Breast epithelium (tissue), 4 donors: ENCODE results near the gene BRD2. TPM values are rescaled to one million over a fixed set of nuclear protein-coding genes. Genes with fewer than 3 reads are reported as not detected.
A peak's percentile ranks its signal among the peaks of the same experiment; 100 is the strongest.

Experiments
- DNase-seq, 2 donors: peaks; one replicate each; pipeline ENCODE4 v3.0.0-alpha.2; 2019; ENCODE audit warnings: low spot score in 2 of 2
- H3K27ac ChIP-seq, 2 donors: fragments of 200-600 bp; sonication (generic) in 1 of 2; one replicate each; pipeline ENCODE4 v1.5.1; 2016 to 2019; ENCODE audit warnings: mild to moderate bottlenecking in 1 of 2
- H3K27me3 ChIP-seq, 2 donors: fragments of 200-600 bp; sonication (generic) in 1 of 2; one replicate each; pipeline versions ENCODE4 v1.5.1 to v1.6.0; 2017 to 2019; ENCODE audit warnings: control low read depth in 1 of 2, mild to moderate bottlenecking in 1 of 2
- H3K36me3 ChIP-seq: fragments of 200-600 bp; one replicate; pipeline ENCODE4 v1.5.1; 2019
- H3K4me1 ChIP-seq, 2 donors: fragments of 200-600 bp; sonication (generic); one replicate each; pipeline ENCODE4 v1.5.1; 2016 to 2019; ENCODE audit warnings: control low read depth in 1 of 2
- H3K4me3 ChIP-seq, 3 donors: fragments of 200-600 bp; sonication (generic); 1 replicate in 2 of 3; 2 replicates in 1 of 3; pipeline ENCODE4 v1.5.1; 2016 to 2019; ENCODE audit warnings: mild to moderate bottlenecking in 3 of 3, moderate library complexity in 2 of 3
- H3K9me3 ChIP-seq, 2 donors: fragments of 200-600 bp; sonication (generic) in 1 of 2; one replicate each; pipeline ENCODE4 v1.5.1; 2016 to 2019; ENCODE audit warnings: control low read depth in 1 of 2
- POLR2A ChIP-seq: fragments of 450-650 bp; IDR thresholded peaks from one replicate; pipeline ENCODE4 v1.6.1; 2016; ENCODE audit warnings: antibody characterized with exemption, mild to moderate bottlenecking, moderate library complexity
- POLR2AphosphoS5 ChIP-seq, 3 donors: sonication (generic); formaldehyde crosslinking; IDR thresholded peaks; one replicate each; pipeline ENCODE4 v1.6.1; 2017; ENCODE audit warnings: antibody characterized with exemption in 3 of 3
- intact Hi-C: fragments of 100-400 bp; cut with DNase I; formaldehyde crosslinking; loops from one replicate; pipeline ENCODE4 v1.15.1; 2023; ENCODE audit warnings: low total_unique reads
- total RNA-seq, 3 donors: library from RNA; depleted of rRNA; stranded (reverse); fragments of >200 nt; gene quantifications; one replicate each; pipeline ENCODE4 v1.1.0, GENCODE V29; 2016
- TF ChIP-seq, protein P1 (sequence below), 3 donors: fragments of 450-650 bp; IDR thresholded peaks; one replicate each; pipeline ENCODE4 v1.5.1; 2016 to 2017; ENCODE audit warnings: antibody characterized with exemption in 3 of 3, mild to moderate bottlenecking in 3 of 3, moderate library complexity in 3 of 3

BRD2 gene
- total RNA-seq, 3 donors from 2014 or later = 111 to 159 (median 122) TPM

DNA sequence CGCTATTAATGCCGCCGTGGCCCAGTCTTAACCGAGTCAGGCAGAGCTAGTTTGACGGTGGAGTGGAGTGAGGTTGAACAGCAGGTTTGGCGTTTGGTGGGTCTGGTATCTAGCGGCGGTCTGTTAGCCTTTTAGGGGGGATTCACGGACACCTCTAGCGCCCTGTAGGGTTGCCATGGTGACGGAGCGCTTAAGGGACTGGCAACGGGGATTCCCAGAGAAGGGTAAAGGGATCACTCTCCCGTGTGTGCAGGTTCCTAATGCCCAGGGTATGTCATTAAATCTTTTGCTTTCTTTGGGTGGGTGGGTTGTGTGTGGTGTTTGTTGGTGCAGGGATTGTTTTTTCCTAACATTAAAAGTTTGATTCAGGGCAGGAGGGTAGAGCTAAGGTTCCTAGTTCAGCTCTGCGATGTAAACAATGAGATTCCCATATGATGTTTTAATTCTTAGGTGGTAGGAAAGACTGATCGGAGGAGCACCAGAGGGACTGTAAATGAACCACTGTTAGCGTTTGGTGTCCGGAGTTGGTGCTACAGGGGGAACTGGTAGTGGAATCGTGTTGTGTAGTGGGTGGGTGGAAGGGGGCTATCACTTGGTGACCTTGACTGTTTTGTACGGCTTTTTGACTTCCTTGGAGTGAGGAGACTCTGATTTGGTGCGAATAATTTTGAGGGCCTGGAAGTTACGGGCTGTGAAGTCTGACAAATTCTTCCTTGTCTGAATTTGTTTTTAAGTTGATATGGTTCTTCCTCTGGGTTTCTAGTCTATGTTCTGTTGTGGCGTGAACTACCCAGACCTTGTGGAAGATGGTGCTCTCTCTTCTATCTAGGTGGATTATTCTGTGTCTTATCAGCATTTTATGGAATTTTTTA lies 5.0 kb downstream of the BRD2 start:
- H3K27ac ChIP-seq = peak overlapping the region; percentile 96 to 100
- H3K4me3 ChIP-seq = peak overlapping the region; percentile 84 to 91 (median 85)
- intact Hi-C loops = no loop called here
- no peak for DNase-seq
- no peaks in the 10 kb centered on the region for H3K27me3 ChIP-seq
- peaks cover 5 to 17% of the 10 kb centered on the region in 2 donors for H3K4me1 ChIP-seq
- TF ChIP-seq, protein P1, sequence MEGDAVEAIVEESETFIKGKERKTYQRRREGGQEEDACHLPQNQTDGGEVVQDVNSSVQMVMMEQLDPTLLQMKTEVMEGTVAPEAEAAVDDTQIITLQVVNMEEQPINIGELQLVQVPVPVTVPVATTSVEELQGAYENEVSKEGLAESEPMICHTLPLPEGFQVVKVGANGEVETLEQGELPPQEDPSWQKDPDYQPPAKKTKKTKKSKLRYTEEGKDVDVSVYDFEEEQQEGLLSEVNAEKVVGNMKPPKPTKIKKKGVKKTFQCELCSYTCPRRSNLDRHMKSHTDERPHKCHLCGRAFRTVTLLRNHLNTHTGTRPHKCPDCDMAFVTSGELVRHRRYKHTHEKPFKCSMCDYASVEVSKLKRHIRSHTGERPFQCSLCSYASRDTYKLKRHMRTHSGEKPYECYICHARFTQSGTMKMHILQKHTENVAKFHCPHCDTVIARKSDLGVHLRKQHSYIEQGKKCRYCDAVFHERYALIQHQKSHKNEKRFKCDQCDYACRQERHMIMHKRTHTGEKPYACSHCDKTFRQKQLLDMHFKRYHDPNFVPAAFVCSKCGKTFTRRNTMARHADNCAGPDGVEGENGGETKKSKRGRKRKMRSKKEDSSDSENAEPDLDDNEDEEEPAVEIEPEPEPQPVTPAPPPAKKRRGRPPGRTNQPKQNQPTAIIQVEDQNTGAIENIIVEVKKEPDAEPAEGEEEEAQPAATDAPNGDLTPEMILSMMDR (IDR thresholded peaks at IDR 0.05) = no peak
- TF ChIP-seq POLR2AphosphoS5 (IDR thresholded peaks at IDR 0.05) = peak in 1 of 3 donors; percentile 0
- H3K9me3 ChIP-seq = no peaks in the 10 kb centered on the region
- peaks cover 15% of the 10 kb centered on the region for H3K36me3 ChIP-seq

DNA sequence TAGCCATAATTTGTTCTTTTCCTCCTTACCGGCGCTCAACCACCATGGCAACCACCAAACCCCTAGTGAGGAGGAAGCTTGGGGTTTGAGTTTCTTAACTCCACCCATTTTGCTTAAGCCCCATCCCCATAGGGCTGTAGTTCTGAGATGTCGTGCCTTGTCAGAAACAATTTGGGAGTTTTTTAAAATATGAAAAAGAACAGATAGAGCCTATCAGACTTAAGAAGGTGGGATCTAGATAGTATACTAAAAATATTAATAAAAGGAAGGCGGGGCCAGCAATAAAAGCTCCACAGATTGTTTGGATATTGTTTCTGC lies 5.6 kb downstream of the BRD2 start:
- no peak for TF ChIP-seq POLR2AphosphoS5 (IDR thresholded peaks at IDR 0.05)
- TF ChIP-seq, protein P1 (IDR thresholded peaks at IDR 0.05) = no peak
- TF ChIP-seq POLR2A = no peak
- intact Hi-C loops = no loop called here

DNA sequence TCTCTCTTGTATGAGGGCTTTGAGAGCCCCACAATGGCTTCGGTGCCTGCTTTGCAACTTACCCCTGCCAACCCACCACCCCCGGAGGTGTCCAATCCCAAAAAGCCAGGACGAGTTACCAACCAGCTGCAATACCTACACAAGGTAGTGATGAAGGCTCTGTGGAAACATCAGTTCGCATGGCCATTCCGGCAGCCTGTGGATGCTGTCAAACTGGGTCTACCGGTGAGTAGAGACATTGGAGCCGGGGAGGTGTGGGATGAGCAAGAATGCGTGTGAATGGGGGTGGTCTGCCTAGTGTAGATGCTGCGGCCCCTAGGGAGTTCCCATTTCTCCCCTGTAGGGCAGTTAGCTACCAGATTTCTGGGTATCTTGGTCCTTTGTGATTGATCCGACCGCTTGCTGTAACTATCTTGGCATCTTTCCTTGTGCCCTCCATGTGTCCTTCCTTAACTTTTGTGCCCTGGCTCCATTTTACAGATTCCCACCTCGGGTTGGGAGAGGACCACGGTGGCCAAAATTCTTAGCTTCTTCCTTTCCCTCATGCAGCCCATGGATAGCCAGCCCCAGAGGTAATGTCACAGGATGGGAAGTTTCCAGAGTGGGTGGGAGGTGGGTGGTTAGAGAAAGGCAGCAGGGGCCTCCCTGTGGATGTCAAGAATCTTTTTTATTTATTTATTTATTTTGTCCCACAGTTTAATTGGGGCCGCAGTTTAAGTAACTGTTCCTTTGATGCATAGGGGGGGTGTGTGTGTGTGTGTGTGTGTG lies 6.3 kb downstream of the BRD2 start:
- no peak for DNase-seq
- Histone ChIP-seq H3K27ac (peak overlapping the region in 1 of 2 donors; percentile 100), H3K9me3 (no peaks in the 10 kb centered on the region), H3K27me3 (no peaks in the 10 kb centered on the region), H3K36me3 (peaks cover 21% of the 10 kb centered on the region), H3K4me1 (peaks cover 5 to 17% of the 10 kb centered on the region in 2 donors), H3K4me3 (peak overlapping the region; percentile 84 to 91 (median 85))
- TF ChIP-seq POLR2A (no peak), POLR2AphosphoS5 (IDR thresholded peaks at IDR 0.05) (no peak)
- TF ChIP-seq, protein P1 (IDR thresholded peaks at IDR 0.05) = no peak
- intact Hi-C loops = no loop called here

More for the DNA sequence above, 5.6 kb downstream of the BRD2 start:
- DNase-seq = no peak
- H3K4me3 ChIP-seq = peak overlapping the region; percentile 84 to 91 (median 85)
- H3K4me1 ChIP-seq = peaks cover 5 to 17% of the 10 kb centered on the region in 2 donors
- H3K27ac ChIP-seq = peak overlapping the region; percentile 53 to 100
- H3K36me3 ChIP-seq = peaks cover 18% of the 10 kb centered on the region
- no peaks in the 10 kb centered on the region for H3K9me3 ChIP-seq
- H3K27me3 ChIP-seq = no peaks in the 10 kb centered on the region

DNA sequence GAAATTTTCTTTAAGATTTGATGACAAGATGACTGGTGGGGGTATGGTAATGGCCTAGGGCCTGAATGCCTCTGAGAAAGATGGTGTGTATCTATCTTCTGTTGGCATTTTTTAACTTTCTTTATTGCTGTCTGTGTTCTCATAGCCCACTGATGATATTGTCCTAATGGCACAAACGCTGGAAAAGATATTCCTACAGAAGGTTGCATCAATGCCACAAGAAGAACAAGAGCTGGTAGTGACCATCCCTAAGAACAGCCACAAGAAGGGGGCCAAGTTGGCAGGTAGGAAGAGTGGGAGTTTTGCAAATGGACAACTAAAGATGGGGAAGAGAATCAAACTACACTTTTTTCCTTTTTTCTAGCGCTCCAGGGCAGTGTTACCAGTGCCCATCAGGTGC lies 7.5 kb downstream of the BRD2 start:
- no peak for DNase-seq
- Histone ChIP-seq H3K4me1 (peaks cover 5 to 17% of the 10 kb centered on the region in 2 donors), H3K9me3 (no peaks in the 10 kb centered on the region), H3K27ac (no peak overlapping the region), H3K4me3 (no peak overlapping the region), H3K36me3 (peaks cover 22% of the 10 kb centered on the region), H3K27me3 (no peaks in the 10 kb centered on the region)
- TF ChIP-seq POLR2AphosphoS5 (IDR thresholded peaks at IDR 0.05) = no peak
- TF ChIP-seq, protein P1 (IDR thresholded peaks at IDR 0.05) = no peak
- no peak for TF ChIP-seq POLR2A
- intact Hi-C loops = no loop called here
